Parathyroid adenoma (tissue), 2 donors: Measurements from ENCODE around the gene SFXN5.

Source experiments
- H2AFZ ChIP-seq: fragments of 300-600 bp; sonication (generic); one replicate; pipeline ENCODE4 v1.7.0; 2017; ENCODE audit warnings: antibody characterized with exemption, mild to moderate bottlenecking
- H3K27ac ChIP-seq: fragments of 300-600 bp; sonication (generic); one replicate; pipeline ENCODE4 v1.7.0; 2017
- H3K27me3 ChIP-seq: fragments of 300-600 bp; sonication (generic); one replicate; pipeline ENCODE4 v1.7.0; 2017; ENCODE audit warnings: low read length; ENCODE audit not compliant: control insufficient read depth, insufficient read depth
- H3K36me3 ChIP-seq: fragments of 300-600 bp; sonication (generic); one replicate; pipeline ENCODE4 v1.7.0; 2017; ENCODE audit warnings: low read length; ENCODE audit not compliant: control insufficient read depth, insufficient read depth
- H3K4me1 ChIP-seq: fragments of 300-600 bp; sonication (generic); one replicate; pipeline ENCODE4 v1.7.0; 2017; ENCODE audit warnings: control low read depth
- H3K4me2 ChIP-seq: fragments of 300-600 bp; sonication (generic); one replicate; pipeline ENCODE4 v1.7.0; 2017; ENCODE audit warnings: low read length
- H3K4me3 ChIP-seq: fragments of 300-600 bp; sonication (generic); one replicate; pipeline ENCODE4 v1.7.0; 2017; ENCODE audit warnings: low read depth, low read length
- H3K79me2 ChIP-seq: fragments of 300-600 bp; sonication (generic); one replicate; pipeline ENCODE4 v1.7.0; 2017; ENCODE audit warnings: control low read depth
- H3K9ac ChIP-seq: fragments of 300-600 bp; sonication (generic); one replicate; pipeline ENCODE4 v1.7.0; 2017; ENCODE audit warnings: mild to moderate bottlenecking
- H3K9me3 ChIP-seq: fragments of 300-600 bp; sonication (generic); one replicate; pipeline ENCODE4 v1.7.0; 2017; ENCODE audit warnings: low read length; ENCODE audit not compliant: control insufficient read depth
- CTCF ChIP-seq: fragments of 300-600 bp; sonication (generic); IDR thresholded peaks from one replicate; pipeline ENCODE4 v1.7.0; 2017; ENCODE audit warnings: antibody characterized with exemption, mild to moderate bottlenecking
- donor health status: primary hyperparathyroidism.

SFXN5 gene

DNA sequence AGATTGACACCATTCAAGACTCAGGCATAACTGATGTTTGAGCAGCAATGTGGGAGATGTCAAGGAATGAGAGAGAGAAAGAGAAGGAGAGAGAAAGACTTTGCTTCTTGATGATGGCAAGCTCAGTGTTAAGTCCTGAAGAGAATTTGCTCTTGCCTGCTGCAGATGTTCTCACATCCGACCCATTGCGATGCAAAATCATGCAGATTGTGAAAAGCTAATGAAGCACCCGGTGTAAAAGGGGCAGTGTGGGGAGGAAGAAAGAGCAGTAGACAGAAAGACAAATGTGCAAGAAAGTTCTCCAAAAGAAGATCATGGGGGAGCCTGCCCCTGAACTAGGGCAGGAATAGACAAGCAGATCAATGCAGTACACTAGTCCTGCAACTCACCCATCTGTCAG lies 96.5 kb downstream of the SFXN5 start:
- H3K4me2 ChIP-seq = no peak overlapping the region
- no peaks in the 10 kb centered on the region for H3K36me3 ChIP-seq
- H3K27me3 ChIP-seq = no peaks in the 10 kb centered on the region
- H3K4me3 ChIP-seq = no peak overlapping the region
- no peak overlapping the region for H2AFZ ChIP-seq
- H3K27ac ChIP-seq = no peak overlapping the region
- no peaks in the 10 kb centered on the region for H3K9me3 ChIP-seq
- H3K79me2 ChIP-seq = no peaks in the 10 kb centered on the region
- H3K4me1 ChIP-seq = no peaks in the 10 kb centered on the region
- no peak for TF ChIP-seq CTCF
- H3K9ac ChIP-seq = no peak overlapping the region

- Histone ChIP-seq H3K4me3 (no peak overlapping the region), H3K79me2 (no peaks in the 10 kb centered on the region), H3K9ac (no peak overlapping the region), H2AFZ (no peak overlapping the region), H3K36me3 (no peaks in the 10 kb centered on the region), H3K9me3 (no peaks in the 10 kb centered on the region), H3K4me1 (no peaks in the 10 kb centered on the region), H3K27me3 (no peaks in the 10 kb centered on the region), H3K27ac (no peak overlapping the region), H3K4me2 (no peak overlapping the region)
- TF ChIP-seq CTCF = no peak
Observed at GRCh38 chr2:72974436-72974754, 97.1 kb downstream of the SFXN5 start.

- Histone ChIP-seq H2AFZ (no peak overlapping the region), H3K79me2 (no peaks in the 10 kb centered on the region), H3K4me1 (no peaks in the 10 kb centered on the region), H3K27ac (no peak overlapping the region), H3K9me3 (no peaks in the 10 kb centered on the region), H3K4me2 (no peak overlapping the region), H3K27me3 (no peaks in the 10 kb centered on the region), H3K36me3 (no peaks in the 10 kb centered on the region), H3K4me3 (no peak overlapping the region), H3K9ac (no peak overlapping the region)
- TF ChIP-seq CTCF = peak; percentile 67
Observed at GRCh38 chr2:72973566-72974435, 97.7 kb downstream of the SFXN5 start.

GRCh38 chr2:72973137-72973535 lies 98.4 kb downstream of the SFXN5 start:
- Histone ChIP-seq H3K4me2 (no peak overlapping the region), H3K4me1 (no peaks in the 10 kb centered on the region), H3K79me2 (no peaks in the 10 kb centered on the region), H3K27me3 (no peaks in the 10 kb centered on the region), H3K36me3 (no peaks in the 10 kb centered on the region), H3K9ac (no peak overlapping the region), H2AFZ (no peak overlapping the region), H3K9me3 (no peaks in the 10 kb centered on the region), H3K4me3 (no peak overlapping the region), H3K27ac (no peak overlapping the region)
- TF ChIP-seq CTCF = no peak
